T-cell (primary cell): ENCODE data around the gene NCSTN. TPM values are rescaled to one million over a fixed set of nuclear protein-coding genes. Genes with fewer than 3 reads are reported as not detected.

Experiments used
- ATAC-seq, 4 experiments: fragments of 200-7000 bp in 3 of 4; fragments of 150-1000 bp in 1 of 4; cut with Tn5 transposase; replicated peaks in 1 of 4; 1 replicate in 3 of 4; 2 replicates in 1 of 4; pipeline ENCODE4 v1.10.0; 2021; ENCODE audit warnings: moderate library complexity in 3 of 4, mild to moderate bottlenecking in 2 of 4, moderate number of reproducible peaks in 1 of 4
- CTCF ChIA-PET, 2 donors: fragments of 300-600 bp; sonication (Branson Sonifier 250); formaldehyde crosslinking; loops; one replicate each; lab custom pipeline; 2022; ENCODE audit warnings: antibody characterized with exemption in 2 of 2; lab: Charles Lee
- POLR2A ChIA-PET, 2 donors: fragments of 300-600 bp; sonication (Branson Sonifier 250); formaldehyde crosslinking; loops; one replicate each; lab custom pipeline; 2022; ENCODE audit warnings: antibody characterized with exemption in 2 of 2; lab: Charles Lee
- DNase-seq, 35 experiments: peaks; one replicate each; pipeline versions ENCODE4 v3.0.0 to v3.0.0-alpha.2; 2013 to 2023
- H3K27ac ChIP-seq: one replicate; pipeline ENCODE4 v1.5.1; 2013; ENCODE audit warnings: low read length
- H3K27me3 ChIP-seq, 2 experiments: replicated peaks in 1 of 2; 1 replicate in 1 of 2; 2 replicates in 1 of 2; pipeline versions ENCODE4 v1.6.1 to v1.7.0; 2013; ENCODE audit warnings: low read length in 1 of 2, mixed read lengths in 1 of 2; ENCODE audit not compliant: control insufficient read depth in 2 of 2, insufficient read depth in 2 of 2; ENCODE audit errors: extremely low read depth in 1 of 2
- H3K36me3 ChIP-seq, 2 donors: 1 replicate in 1 of 2; 2 replicates in 1 of 2; pipeline versions ENCODE4 v1.6.1 to v1.7.0; 2013; ENCODE audit warnings: low read length in 1 of 2; ENCODE audit not compliant: control insufficient read depth in 2 of 2, insufficient read depth in 1 of 2; ENCODE audit errors: extremely low read depth in 1 of 2
- H3K4me1 ChIP-seq, 2 experiments: 1 replicate in 1 of 2; 2 replicates in 1 of 2; pipeline versions ENCODE4 v1.6.1 to v1.7.0; 2013; ENCODE audit warnings: low read length in 2 of 2, mixed read lengths in 1 of 2; ENCODE audit not compliant: insufficient read depth in 2 of 2, control insufficient read depth in 1 of 2; ENCODE audit errors: extremely low read depth in 1 of 2
- H3K4me3 ChIP-seq, 2 donors: 1 replicate in 1 of 2; 2 replicates in 1 of 2; pipeline versions ENCODE4 v1.5.1 to v1.7.0; 2013; ENCODE audit warnings: mild to moderate bottlenecking in 2 of 2, low read length in 1 of 2, moderate library complexity in 1 of 2; ENCODE audit not compliant: control insufficient read depth in 1 of 2; ENCODE audit errors: extremely low read depth in 1 of 2
- H3K9me3 ChIP-seq: 2 replicates; pipeline ENCODE4 v1.7.0; 2013
- H3K27ac Mint-ChIP-seq, 2 donors: one replicate each; pipeline ENCODE4 v1.8.0; 2020 to 2021; ENCODE audit warnings: mild to moderate bottlenecking in 2 of 2, mixed read lengths in 2 of 2
- H3K27me3 Mint-ChIP-seq, 2 donors: one replicate each; pipeline ENCODE4 v1.8.0; 2021 to 2022; ENCODE audit warnings: mixed read lengths in 2 of 2
- H3K36me3 Mint-ChIP-seq: one replicate; pipeline ENCODE4 v1.8.0; 2021; ENCODE audit warnings: mixed read lengths
- H3K4me1 Mint-ChIP-seq, 3 donors: one replicate each; pipeline ENCODE4 v1.8.0; 2020 to 2022; ENCODE audit warnings: mixed read lengths in 3 of 3, mild to moderate bottlenecking in 1 of 3
- H3K4me3 Mint-ChIP-seq, 3 donors: one replicate each; pipeline ENCODE4 v1.8.0; 2020 to 2022; ENCODE audit warnings: mild to moderate bottlenecking in 3 of 3, mixed read lengths in 3 of 3, moderate library complexity in 3 of 3
- H3K9me3 Mint-ChIP-seq, 3 donors: one replicate each; pipeline ENCODE4 v1.8.0; 2020 to 2022; ENCODE audit warnings: mixed read lengths in 3 of 3
- WGBS: methylation state at CpG from one replicate; pipeline ENCODE4 v1.1.5; 2013; ENCODE audit warnings: missing lambda C conversion rate; ENCODE audit not compliant: insufficient coverage; 5-methylcytosine and 5-hydroxymethylcytosine counted together
- total RNA-seq, 35 experiments: library from RNA in 6 of 35; stranded (reverse) in 6 of 35; fragments of 120-200 nt in 1 of 35; gene quantifications; one replicate each; pipeline versions ENCODE4 v1.2.1 to v1.2.4 and lab custom pipeline; 2013 to 2026

NCSTN gene
- total RNA-seq, 5 donors from 2014 or later (not counting 1 experiment from before 2014, with no cell fraction given), result 62.2 to 78.9 (median 71.8) TPM

- no peaks in the 10 kb centered on the region for H3K27me3 Mint-ChIP-seq
- Histone ChIP-seq H3K27ac (peak overlapping the region; percentile 96), H3K4me1 (peaks cover 10 to 23% of the 10 kb centered on the region in 2 experiments), H3K36me3 (peaks cover 8 to 45% of the 10 kb centered on the region in 2 donors), H3K4me3 (peak overlapping the region; percentile 78 to 100), H3K27me3 (no peaks in the 10 kb centered on the region), H3K9me3 (no peaks in the 10 kb centered on the region)
- no peaks in the 10 kb centered on the region for H3K9me3 Mint-ChIP-seq
- H3K4me3 Mint-ChIP-seq, result peak overlapping the region; percentile 97 to 100 (median 99)
- CTCF ChIA-PET, result no interaction called here
- 0% methylated on average over 2 of the region's 7 CpGs for WGBS
- H3K36me3 Mint-ChIP-seq, result peaks cover 39% of the 10 kb centered on the region
- H3K4me1 Mint-ChIP-seq, result peaks cover 57 to 73% (median 60%) of the 10 kb centered on the region in 3 donors
- H3K27ac Mint-ChIP-seq, result peak overlapping the region; percentile 99 to 100
- POLR2A ChIA-PET, result no interaction called here
- DNase-seq (peak in 4 of 35 experiments; percentile 2 to 34 (median 7)), ATAC-seq (peak in 2 of 4 experiments; percentile 5 to 6)
These were observed 657 bp upstream of the NCSTN start for GRCh38 chr1:160342526-160342925.

GRCh38 chr1:160344241-160344640 is 1.1 kb downstream of the NCSTN start:
- H3K27me3 ChIP-seq, result no peaks in the 10 kb centered on the region
- POLR2A ChIA-PET, result interaction anchor here in 1 of 2 donors (0.7 kb wide), 1 partner anchor 264 kb away, joined by 4 read pairs; no protein-coding TSS in a partner anchor
- H3K9me3 Mint-ChIP-seq, result no peaks in the 10 kb centered on the region
- peaks cover 6 to 46% of the 10 kb centered on the region in 2 donors for H3K36me3 ChIP-seq
- DNase-seq, result no peak
- no peaks in the 10 kb centered on the region for H3K9me3 ChIP-seq
- peaks cover 30% of the 10 kb centered on the region for H3K36me3 Mint-ChIP-seq
- WGBS, result no CpG with 5 or more reads among the region's 3 CpGs
- peak overlapping the region in 1 of 2 donors; percentile 100 for H3K4me3 ChIP-seq
- H3K27ac Mint-ChIP-seq, result peak overlapping the region; percentile 99 to 100
- peak overlapping the region; percentile 97 to 100 (median 99) for H3K4me3 Mint-ChIP-seq
- CTCF ChIA-PET, result no interaction called here
- no peaks in the 10 kb centered on the region for H3K27me3 Mint-ChIP-seq
- H3K27ac ChIP-seq, result peak overlapping the region; percentile 96
- peaks cover 10 to 23% of the 10 kb centered on the region in 2 experiments for H3K4me1 ChIP-seq
- H3K4me1 Mint-ChIP-seq, result peaks cover 42 to 65% (median 59%) of the 10 kb centered on the region in 3 donors
- ATAC-seq, result no peak

- WGBS, result 98% methylated on average over 5 of the region's 6 CpGs
- DNase-seq (no peak), ATAC-seq (no peak)
- peaks cover 10 to 23% of the 10 kb centered on the region in 2 experiments for H3K4me1 ChIP-seq
- no peak overlapping the region for H3K27ac ChIP-seq
- ChIA-PET CTCF (no interaction called here), POLR2A (interaction anchor here in 1 of 2 donors (0.6 kb wide), 1 partner anchor 99 kb away, joined by 5 read pairs; no protein-coding TSS in a partner anchor)
- Mint-ChIP-seq H3K4me3 (peak overlapping the region; percentile 97 to 100 (median 99)), H3K27me3 (no peaks in the 10 kb centered on the region), H3K36me3 (peaks cover 30% of the 10 kb centered on the region), H3K27ac (peak overlapping the region in 1 of 2 donors; percentile 19), H3K9me3 (no peaks in the 10 kb centered on the region), H3K4me1 (peaks cover 38 to 60% (median 56%) of the 10 kb centered on the region in 3 donors)
- H3K4me3 ChIP-seq, result no peak overlapping the region
- no peaks in the 10 kb centered on the region for H3K9me3 ChIP-seq
- no peaks in the 10 kb centered on the region for H3K27me3 ChIP-seq
- peaks cover 10 to 46% of the 10 kb centered on the region in 2 donors for H3K36me3 ChIP-seq
These were observed 1.8 kb downstream of the NCSTN start for GRCh38 chr1:160344936-160345335.

GRCh38 chr1:160346463-160346862 is 3.3 kb downstream of the NCSTN start:
- 100% methylated on average over 4 of the region's 10 CpGs for WGBS
- H3K27ac Mint-ChIP-seq, result no peak overlapping the region
- H3K27me3 ChIP-seq, result no peaks in the 10 kb centered on the region
- no peak overlapping the region for H3K4me3 ChIP-seq
- no peak overlapping the region for H3K27ac ChIP-seq
- H3K9me3 ChIP-seq, result no peaks in the 10 kb centered on the region
- CTCF ChIA-PET, result interaction anchor here in 1 of 2 donors (0.6 to 0.7 kb wide), 2 partner anchors 147 to 155 kb away, joined by 3 to 5 read pairs; no protein-coding TSS in a partner anchor
- no peaks in the 10 kb centered on the region for H3K27me3 Mint-ChIP-seq
- H3K36me3 ChIP-seq, result peaks cover 18 to 56% of the 10 kb centered on the region in 2 donors
- H3K4me3 Mint-ChIP-seq, result no peak overlapping the region
- H3K9me3 Mint-ChIP-seq, result no peaks in the 10 kb centered on the region
- DNase-seq (no peak), ATAC-seq (no peak)
- POLR2A ChIA-PET, result interaction anchor here in 1 of 2 donors (0.7 kb wide), 2 partner anchors 29 to 589 kb away, joined by 7 to 10 read pairs; no protein-coding TSS in a partner anchor
- peaks cover 32% of the 10 kb centered on the region for H3K36me3 Mint-ChIP-seq
- peaks cover 25 to 46% (median 41%) of the 10 kb centered on the region in 3 donors for H3K4me1 Mint-ChIP-seq
- H3K4me1 ChIP-seq, result peaks cover 10 to 19% of the 10 kb centered on the region in 2 experiments

GRCh38 chr1:160346958-160347357 is 3.8 kb downstream of the NCSTN start:
- Mint-ChIP-seq H3K27me3 (no peaks in the 10 kb centered on the region), H3K36me3 (peaks cover 35% of the 10 kb centered on the region), H3K27ac (no peak overlapping the region), H3K9me3 (no peaks in the 10 kb centered on the region), H3K4me3 (no peak overlapping the region), H3K4me1 (peaks cover 24 to 41% (median 36%) of the 10 kb centered on the region in 3 donors)
- Histone ChIP-seq H3K36me3 (peaks cover 23 to 61% of the 10 kb centered on the region in 2 donors), H3K4me3 (no peak overlapping the region), H3K9me3 (no peaks in the 10 kb centered on the region), H3K27ac (no peak overlapping the region), H3K4me1 (peaks cover 8 to 18% of the 10 kb centered on the region in 2 experiments), H3K27me3 (no peaks in the 10 kb centered on the region)
- DNase-seq, result peak in 1 of 35 experiments; percentile 27
- no peak for ATAC-seq
- ChIA-PET CTCF (interaction anchor here in 1 of 2 donors (0.6 to 0.7 kb wide), 2 partner anchors 148 to 155 kb away, joined by 3 to 5 read pairs; no protein-coding TSS in a partner anchor), POLR2A (interaction anchor here in 1 of 2 donors (0.7 kb wide), 1 partner anchor 589 kb away, joined by 7 read pairs; no protein-coding TSS in a partner anchor)
- WGBS, result 40% methylated on average over 1 of the region's 4 CpGs

- Histone ChIP-seq H3K27ac (no peak overlapping the region), H3K27me3 (no peaks in the 10 kb centered on the region), H3K36me3 (peaks cover 37 to 94% of the 10 kb centered on the region in 2 donors), H3K4me3 (no peak overlapping the region), H3K4me1 (no peaks in the 10 kb centered on the region), H3K9me3 (no peaks in the 10 kb centered on the region)
- ChIA-PET CTCF (interaction anchor here in 1 of 2 donors (0.6 to 1.1 kb wide), 3 partner anchors 25 to 66 kb away, joined by 3 to 14 read pairs (median 3); no protein-coding TSS in a partner anchor), POLR2A (no interaction called here)
- H3K27ac Mint-ChIP-seq, result no peak overlapping the region
- DNase-seq (no peak), ATAC-seq (no peak)
- H3K4me3 Mint-ChIP-seq, result no peak overlapping the region
- H3K27me3 Mint-ChIP-seq, result no peaks in the 10 kb centered on the region
- 92% methylated on average over 4 of the region's 4 CpGs for WGBS
- H3K36me3 Mint-ChIP-seq, result peaks cover 72% of the 10 kb centered on the region
- H3K4me1 Mint-ChIP-seq, result peaks cover 0 to 12% (median 9%) of the 10 kb centered on the region in 3 donors
- H3K9me3 Mint-ChIP-seq, result no peaks in the 10 kb centered on the region
These were observed 8.4 kb downstream of the NCSTN start for GRCh38 chr1:160351629-160352028.
